ENCODE results near the gene CDC42EP3. TPM values are rescaled to one million over a fixed set of nuclear protein-coding genes. Genes with fewer than 3 reads are reported as not detected.

The CDC42EP3 gene
- polyA plus RNA-seq, 2 of the 4 experiments (the other 2 are of a cell fraction) = 23.8 to 39.1 TPM

DNA sequence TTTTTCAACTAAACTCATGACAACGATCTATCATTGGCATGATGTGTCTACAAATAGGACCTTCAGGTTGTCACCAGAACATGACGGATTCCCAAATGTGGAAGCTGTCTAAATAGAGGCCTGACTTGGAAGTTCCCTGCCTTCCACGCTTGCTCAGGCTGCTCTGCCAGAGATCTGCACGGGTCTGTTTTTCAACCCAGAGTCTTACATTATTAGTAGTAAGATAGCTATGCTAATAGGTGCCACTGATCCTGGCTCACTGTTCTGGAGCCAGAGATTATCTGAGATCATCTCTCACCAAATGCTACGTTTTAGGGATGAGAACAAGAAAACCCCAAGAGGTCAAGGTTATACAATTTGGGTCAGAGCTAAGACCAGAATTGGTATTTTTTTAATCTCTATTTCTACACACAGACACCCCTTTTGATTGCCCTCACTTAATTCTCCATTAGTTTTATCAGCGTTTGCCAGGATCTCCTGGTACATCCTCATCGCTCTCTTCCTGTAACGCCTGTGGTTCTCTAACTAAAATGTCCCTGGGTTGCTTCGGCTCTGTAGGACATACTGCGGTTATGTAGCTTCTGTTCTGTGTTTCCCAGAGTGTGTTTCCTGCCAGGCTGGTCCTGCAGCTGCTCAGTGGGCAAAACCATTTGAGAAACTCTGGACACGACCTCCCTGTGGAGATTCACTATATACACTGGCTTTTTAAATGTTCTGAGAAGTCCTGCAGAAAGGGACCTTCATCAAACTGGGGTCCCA, 5.7 kb downstream of the CDC42EP3 start:
- TF ChIP-seq JUNB (IDR thresholded peaks at IDR 0.05) (no peak), EP300 (IDR thresholded peaks at IDR 0.05) (no peak), CBX2 (IDR thresholded peaks at IDR 0.05; ENCODE audit: borderline replicate concordance, low read depth) (no peak), MYC (IDR thresholded peaks at IDR 0.05; ENCODE audit: borderline replicate concordance, low read length) (no peak), MAFK (IDR thresholded peaks at IDR 0.05; ENCODE audit: partially characterized antibody) (no peak), SMC3 (IDR thresholded peaks at IDR 0.05) (no peak), ZC3H11A (IDR thresholded peaks at IDR 0.05) (no peak), NFE2L2 (conservative IDR thresholded peaks at IDR 0.05; ENCODE audit: low read length) (no peak), POLR2AphosphoS2 (conservative IDR thresholded peaks at IDR 0.05; ENCODE audit: low read length) (no peak), EHMT2 (IDR thresholded peaks at IDR 0.05; ENCODE audit: low read depth) (no peak), HOXB13 (CRISPR knock-in tag; IDR thresholded peaks at IDR 0.05; ENCODE audit: low read depth) (no peak), FOSB (CRISPR knock-in tag; IDR thresholded peaks at IDR 0.05) (no peak), HEYL (CRISPR knock-in tag; IDR thresholded peaks at IDR 0.05) (no peak), HOXA7 (CRISPR knock-in tag; IDR thresholded peaks at IDR 0.05) (no peak)
- TF ChIP-seq, protein P1, sequence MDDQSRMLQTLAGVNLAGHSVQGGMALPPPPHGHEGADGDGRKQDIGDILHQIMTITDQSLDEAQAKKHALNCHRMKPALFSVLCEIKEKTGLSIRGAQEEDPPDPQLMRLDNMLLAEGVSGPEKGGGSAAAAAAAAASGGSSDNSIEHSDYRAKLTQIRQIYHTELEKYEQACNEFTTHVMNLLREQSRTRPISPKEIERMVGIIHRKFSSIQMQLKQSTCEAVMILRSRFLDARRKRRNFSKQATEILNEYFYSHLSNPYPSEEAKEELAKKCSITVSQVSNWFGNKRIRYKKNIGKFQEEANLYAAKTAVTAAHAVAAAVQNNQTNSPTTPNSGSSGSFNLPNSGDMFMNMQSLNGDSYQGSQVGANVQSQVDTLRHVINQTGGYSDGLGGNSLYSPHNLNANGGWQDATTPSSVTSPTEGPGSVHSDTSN (IDR thresholded peaks at IDR 0.05) = no peak
- TF ChIP-seq, protein P2, sequence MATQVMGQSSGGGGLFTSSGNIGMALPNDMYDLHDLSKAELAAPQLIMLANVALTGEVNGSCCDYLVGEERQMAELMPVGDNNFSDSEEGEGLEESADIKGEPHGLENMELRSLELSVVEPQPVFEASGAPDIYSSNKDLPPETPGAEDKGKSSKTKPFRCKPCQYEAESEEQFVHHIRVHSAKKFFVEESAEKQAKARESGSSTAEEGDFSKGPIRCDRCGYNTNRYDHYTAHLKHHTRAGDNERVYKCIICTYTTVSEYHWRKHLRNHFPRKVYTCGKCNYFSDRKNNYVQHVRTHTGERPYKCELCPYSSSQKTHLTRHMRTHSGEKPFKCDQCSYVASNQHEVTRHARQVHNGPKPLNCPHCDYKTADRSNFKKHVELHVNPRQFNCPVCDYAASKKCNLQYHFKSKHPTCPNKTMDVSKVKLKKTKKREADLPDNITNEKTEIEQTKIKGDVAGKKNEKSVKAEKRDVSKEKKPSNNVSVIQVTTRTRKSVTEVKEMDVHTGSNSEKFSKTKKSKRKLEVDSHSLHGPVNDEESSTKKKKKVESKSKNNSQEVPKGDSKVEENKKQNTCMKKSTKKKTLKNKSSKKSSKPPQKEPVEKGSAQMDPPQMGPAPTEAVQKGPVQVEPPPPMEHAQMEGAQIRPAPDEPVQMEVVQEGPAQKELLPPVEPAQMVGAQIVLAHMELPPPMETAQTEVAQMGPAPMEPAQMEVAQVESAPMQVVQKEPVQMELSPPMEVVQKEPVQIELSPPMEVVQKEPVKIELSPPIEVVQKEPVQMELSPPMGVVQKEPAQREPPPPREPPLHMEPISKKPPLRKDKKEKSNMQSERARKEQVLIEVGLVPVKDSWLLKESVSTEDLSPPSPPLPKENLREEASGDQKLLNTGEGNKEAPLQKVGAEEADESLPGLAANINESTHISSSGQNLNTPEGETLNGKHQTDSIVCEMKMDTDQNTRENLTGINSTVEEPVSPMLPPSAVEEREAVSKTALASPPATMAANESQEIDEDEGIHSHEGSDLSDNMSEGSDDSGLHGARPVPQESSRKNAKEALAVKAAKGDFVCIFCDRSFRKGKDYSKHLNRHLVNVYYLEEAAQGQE (IDR thresholded peaks at IDR 0.05) = no peak
- H3K27ac ChIP-seq = no peak overlapping the region
- H3K9me3 ChIP-seq = no peaks in the 10 kb centered on the region
- no peak overlapping the region for H3K4me3 ChIP-seq
- ChIA-PET CTCF (interaction anchor here (0.8 to 2.9 kb wide), 5 partner anchors 17 to 252 kb away, joined by 3 to 16 read pairs (median 5); no protein-coding TSS in a partner anchor), POLR2A (no interaction called here)
- FAIRE-seq = no peak
- no peak overlapping the region; the same call in 2 of the 3 replicates for H3K4me2 ChIP-seq
- 94% methylated on average over 11 of the region's 11 CpGs for WGBS (ENCODE audit: missing lambda C conversion rate)
- DNase-seq (ENCODE audit: low read depth in 1 of 2, low spot score in 1 of 2) = no peak
- peaks cover 46% of the 10 kb centered on the region for H3K4me1 ChIP-seq
- no peak for ATAC-seq

DNA sequence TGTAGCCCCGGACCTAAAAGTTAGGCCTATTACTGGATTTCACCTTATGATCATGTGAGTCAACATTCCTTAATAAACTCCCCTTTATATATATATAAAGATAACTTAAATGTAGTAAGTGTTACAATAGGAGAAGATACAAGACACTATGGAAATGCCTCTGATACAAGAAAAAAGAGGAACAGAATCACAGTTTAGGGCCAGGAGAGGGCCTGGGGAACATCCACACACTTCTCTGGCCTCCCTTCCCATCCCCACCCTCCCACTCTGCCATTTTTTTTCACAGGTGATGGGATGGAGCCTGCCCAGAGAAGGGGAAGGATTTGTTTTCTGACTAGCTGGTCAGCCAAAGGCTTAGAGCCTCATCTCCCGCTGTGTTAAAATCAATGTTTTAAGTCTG, 6.4 kb downstream of the CDC42EP3 start:
- H3K4me3 ChIP-seq = no peak overlapping the region
- ChIA-PET CTCF (interaction anchor here (0.8 to 2.9 kb wide), 6 partner anchors 16 to 251 kb away, joined by 3 to 16 read pairs (median 4); no protein-coding TSS in a partner anchor), POLR2A (no interaction called here)
- no peak overlapping the region for H3K27ac ChIP-seq
- peaks cover 50% of the 10 kb centered on the region for H3K4me1 ChIP-seq
- TF ChIP-seq CEBPB (IDR thresholded peaks at IDR 0.05) = no peak
- TF ChIP-seq, protein P3, sequence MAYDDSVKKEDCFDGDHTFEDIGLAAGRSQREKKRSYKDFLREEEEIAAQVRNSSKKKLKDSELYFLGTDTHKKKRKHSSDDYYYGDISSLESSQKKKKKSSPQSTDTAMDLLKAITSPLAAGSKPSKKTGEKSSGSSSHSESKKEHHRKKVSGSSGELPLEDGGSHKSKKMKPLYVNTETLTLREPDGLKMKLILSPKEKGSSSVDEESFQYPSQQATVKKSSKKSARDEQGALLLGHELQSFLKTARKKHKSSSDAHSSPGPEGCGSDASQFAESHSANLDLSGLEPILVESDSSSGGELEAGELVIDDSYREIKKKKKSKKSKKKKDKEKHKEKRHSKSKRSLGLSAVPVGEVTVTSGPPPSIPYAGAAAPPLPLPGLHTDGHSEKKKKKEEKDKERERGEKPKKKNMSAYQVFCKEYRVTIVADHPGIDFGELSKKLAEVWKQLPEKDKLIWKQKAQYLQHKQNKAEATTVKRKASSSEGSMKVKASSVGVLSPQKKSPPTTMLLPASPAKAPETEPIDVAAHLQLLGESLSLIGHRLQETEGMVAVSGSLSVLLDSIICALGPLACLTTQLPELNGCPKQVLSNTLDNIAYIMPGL (CRISPR knock-in tag; IDR thresholded peaks at IDR 0.05; ENCODE audit: borderline replicate concordance) = no peak
- no peak for TF ChIP-seq GATA3 (IDR thresholded peaks at IDR 0.05; ENCODE audit: borderline replicate concordance)
- no peak for TF ChIP-seq HEYL (CRISPR knock-in tag; IDR thresholded peaks at IDR 0.05)
- TF ChIP-seq FOSL2 (IDR thresholded peaks at IDR 0.05) = no peak
- no peak for TF ChIP-seq FOSL2 (CRISPR knock-in tag; IDR thresholded peaks at IDR 0.05)
- TF ChIP-seq ESRRA (IDR thresholded peaks at IDR 0.05; ENCODE audit: borderline replicate concordance, low read length) = no peak
- ATAC-seq (no peak), FAIRE-seq (no peak), DNase-seq (ENCODE audit: low read depth in 1 of 2, low spot score in 1 of 2) (no peak)
- no peaks in the 10 kb centered on the region for H3K9me3 ChIP-seq
- H3K4me2 ChIP-seq = no peak overlapping the region
- WGBS (ENCODE audit: missing lambda C conversion rate) = 91% methylated on average over 2 of the region's 2 CpGs

Measured in A549 (cell line).